ENCODE results near the gene KCNK5.

The KCNK5 gene

DNA sequence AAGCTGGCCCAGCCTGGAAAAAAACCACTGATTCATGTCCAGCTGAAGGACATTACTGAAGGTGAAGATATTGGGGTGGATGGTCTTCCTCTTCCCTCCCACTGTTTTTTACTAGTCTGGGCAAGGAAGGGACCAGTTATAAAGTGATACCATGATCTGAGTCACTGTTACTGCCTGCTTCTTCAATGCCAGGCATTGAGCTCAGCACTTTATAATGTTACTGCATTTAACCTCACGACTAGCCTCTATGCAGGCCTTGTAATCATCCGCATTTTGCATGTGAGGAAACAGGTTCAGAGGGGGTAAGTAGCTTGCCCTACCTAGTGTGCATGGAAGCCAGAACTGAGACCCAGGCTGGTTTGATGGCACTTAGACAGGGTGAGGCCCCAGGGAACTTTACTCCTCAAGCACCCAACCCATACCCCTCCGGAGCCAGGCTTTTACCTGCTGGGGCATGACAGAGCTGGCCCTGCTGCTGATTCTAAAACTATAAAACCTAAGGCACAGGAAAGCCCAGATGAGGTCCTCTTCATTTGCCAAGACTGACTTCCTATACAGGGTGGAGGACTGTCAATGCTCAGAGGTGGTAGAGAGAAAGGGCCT, 11.0 kb upstream of the KCNK5 start:
- DNase-seq (ENCODE audit: low read depth in 2 of 2) = no peak

GRCh38 chr6:39239527-39240154, 10.4 kb upstream of the KCNK5 start:
- no peak for DNase-seq (ENCODE audit: low read depth in 2 of 2)

- DNase-seq (ENCODE audit: low read depth in 2 of 2) = no peak
These were observed 7.5 kb upstream of the KCNK5 start for GRCh38 chr6:39236742-39237141.

DNA sequence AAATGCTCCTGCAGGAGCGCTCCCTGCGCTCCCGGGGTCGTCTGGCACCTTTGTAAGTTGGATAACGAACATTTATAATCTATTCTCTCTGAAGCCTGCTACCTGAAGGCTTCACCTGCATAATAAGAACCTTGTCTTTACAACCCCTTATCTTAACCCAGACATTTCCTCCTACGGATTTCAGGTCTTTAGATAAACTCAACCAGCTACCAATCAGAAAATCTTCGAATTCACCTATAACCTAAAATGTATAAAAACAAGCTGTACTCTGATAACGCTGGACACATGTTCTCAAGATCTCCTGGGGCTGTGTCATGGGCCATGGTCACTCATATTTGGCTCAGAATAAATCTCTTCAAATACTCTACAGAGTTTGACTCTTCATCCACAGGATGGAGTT, 4.1 kb upstream of the KCNK5 start:
- DNase-seq (ENCODE audit: low read depth in 2 of 2) = no peak

- no peak for DNase-seq (ENCODE audit: low read depth in 2 of 2)
These were observed 2.4 kb upstream of the KCNK5 start for GRCh38 chr6:39231521-39232243.

DNA sequence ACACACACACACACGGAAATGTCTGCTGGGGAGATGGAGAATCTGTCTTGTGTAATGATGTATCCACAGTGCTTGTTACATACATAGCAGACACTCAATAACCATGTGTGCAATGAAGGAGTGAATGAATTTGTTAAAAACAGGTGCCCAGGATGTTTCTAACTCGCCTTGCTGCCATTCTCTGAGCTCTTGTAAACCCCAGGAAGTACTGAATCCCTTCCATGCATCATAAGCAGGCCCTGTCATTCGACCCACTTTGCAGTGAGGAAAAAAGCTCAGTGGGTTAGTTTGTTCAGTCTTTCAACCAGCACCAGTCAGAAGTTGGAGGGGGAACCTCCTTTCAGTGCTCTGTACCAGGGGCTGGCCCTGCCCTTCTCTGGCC, 1.4 kb upstream of the KCNK5 start:
- no peak for DNase-seq (ENCODE audit: low read depth in 2 of 2)

GRCh38 chr6:39228111-39228971, 934 bp downstream of the KCNK5 start:
- DNase-seq (ENCODE audit: low read depth in 2 of 2) = peak; percentile 36

DNA sequence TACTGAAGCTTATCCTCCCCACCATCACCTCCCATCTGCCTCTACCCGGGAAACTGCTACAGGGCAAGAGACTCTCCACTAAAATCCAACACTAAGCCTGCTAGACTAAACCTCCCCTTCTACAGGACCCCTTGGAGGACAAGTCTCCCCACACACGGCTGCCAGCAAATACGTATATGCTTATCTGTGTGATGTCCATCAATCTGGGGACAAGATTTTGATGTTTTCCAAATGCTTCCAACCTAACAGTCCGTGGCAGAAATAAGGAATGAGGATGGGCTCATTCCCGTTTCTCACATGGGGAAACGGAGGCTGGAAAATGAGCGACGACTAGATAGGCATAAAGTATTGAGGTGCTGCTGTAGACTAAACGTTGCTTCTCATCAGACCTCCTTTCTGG, 1.8 kb downstream of the KCNK5 start:
- DNase-seq (ENCODE audit: low read depth in 2 of 2) = no peak

DNA sequence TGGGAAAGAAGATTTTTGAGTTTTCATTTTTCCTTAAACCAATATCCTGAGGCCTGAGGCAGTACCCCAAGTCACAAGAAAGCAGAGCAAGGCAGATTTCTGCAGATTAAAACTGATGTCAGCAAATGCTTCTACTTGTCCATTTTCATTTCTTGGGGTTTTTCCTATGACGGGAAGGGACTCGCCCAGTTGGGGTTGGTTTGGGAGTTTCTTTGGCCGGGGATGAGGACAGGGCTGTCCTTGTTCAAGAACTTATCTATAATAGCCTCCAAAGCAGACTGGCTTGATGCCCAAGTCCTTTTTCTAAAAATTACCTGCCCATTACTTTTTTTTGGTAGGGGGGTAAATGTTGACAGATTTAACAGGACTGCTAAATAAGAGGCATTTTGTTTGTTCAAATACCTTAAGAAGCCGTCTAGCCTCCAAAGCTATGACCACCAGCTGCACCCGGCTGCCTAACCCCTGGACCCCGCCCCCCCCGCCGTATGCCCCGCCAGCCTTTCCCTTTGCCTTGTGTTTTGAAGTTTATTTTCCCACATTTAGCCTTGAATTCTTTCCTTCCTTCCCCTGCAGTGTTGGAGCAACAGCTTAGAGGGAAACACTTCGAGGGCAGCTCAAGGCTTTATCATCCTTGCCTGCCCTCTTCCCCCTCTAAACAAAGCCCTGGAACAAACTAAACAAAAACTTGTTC, 2.5 kb downstream of the KCNK5 start:
- no peak for DNase-seq (ENCODE audit: low read depth in 2 of 2)

- DNase-seq (ENCODE audit: low read depth in 2 of 2) = peak; percentile 5 to 21
These were observed 3.3 kb downstream of the KCNK5 start for GRCh38 chr6:39225946-39226437.

- DNase-seq (ENCODE audit: low read depth in 2 of 2) = no peak
These were observed 3.7 kb downstream of the KCNK5 start for GRCh38 chr6:39225543-39225942.

DNA sequence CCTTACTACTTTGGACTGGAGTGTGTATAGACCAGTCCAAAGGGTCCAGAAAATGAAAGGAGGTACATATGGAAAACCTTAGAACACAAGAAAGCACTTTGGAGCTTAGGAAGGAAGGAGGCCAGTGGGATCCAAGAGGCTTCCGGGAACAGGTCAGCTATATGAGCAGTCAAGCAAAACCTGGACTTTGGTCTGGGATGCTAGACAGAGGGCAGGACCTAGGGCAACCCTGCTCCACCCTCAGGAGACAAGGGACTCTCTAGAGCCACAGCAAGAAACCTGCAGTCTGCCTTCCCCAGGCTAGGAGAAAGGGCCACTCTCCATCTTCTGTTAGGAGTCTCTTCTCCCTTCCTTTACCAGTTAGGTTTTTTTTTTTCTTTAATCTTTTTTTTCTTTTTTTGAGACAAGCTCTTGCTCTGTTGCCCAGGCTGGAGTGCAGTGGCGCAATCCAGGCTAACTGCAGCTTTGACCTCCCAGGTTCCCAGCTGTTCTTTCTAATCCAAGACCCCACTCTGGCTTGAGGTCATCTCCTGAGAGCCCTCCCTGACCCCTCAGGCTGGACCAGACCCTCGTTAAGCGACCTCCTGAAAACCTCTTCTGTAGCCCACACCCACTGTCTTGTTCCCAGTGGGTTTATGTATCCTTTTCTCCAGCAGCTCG, 4.6 kb downstream of the KCNK5 start:
- DNase-seq (ENCODE audit: low read depth in 2 of 2) = no peak

- DNase-seq (ENCODE audit: low read depth in 2 of 2) = no peak
These were observed 5.3 kb downstream of the KCNK5 start for GRCh38 chr6:39224011-39224410.

DNA sequence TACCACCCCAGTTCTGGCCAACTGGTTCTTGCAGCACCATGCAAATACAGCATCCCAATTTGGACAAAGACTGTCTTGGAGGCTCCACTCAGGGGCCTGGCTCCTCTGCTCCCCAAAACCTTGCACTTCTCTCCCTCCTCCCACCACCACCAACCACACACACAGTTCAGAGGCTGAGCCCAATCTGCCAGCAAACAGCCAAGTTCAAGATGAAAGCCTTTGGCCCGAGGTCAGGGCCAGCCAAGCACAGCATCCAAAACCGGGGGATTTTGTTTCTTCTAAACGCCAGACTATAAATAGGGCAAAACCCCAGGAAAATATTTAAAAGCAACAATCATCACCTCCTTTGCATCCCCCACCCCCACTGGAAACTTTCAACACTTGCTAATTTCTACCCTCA, 5.7 kb downstream of the KCNK5 start:
- no peak for DNase-seq (ENCODE audit: low read depth in 2 of 2)

GRCh38 chr6:39223061-39223460, 6.2 kb downstream of the KCNK5 start:
- DNase-seq (ENCODE audit: low read depth in 2 of 2) = no peak

- DNase-seq (ENCODE audit: low read depth in 2 of 2) = no peak
These were observed 7.3 kb downstream of the KCNK5 start for GRCh38 chr6:39221779-39222641.

DNA sequence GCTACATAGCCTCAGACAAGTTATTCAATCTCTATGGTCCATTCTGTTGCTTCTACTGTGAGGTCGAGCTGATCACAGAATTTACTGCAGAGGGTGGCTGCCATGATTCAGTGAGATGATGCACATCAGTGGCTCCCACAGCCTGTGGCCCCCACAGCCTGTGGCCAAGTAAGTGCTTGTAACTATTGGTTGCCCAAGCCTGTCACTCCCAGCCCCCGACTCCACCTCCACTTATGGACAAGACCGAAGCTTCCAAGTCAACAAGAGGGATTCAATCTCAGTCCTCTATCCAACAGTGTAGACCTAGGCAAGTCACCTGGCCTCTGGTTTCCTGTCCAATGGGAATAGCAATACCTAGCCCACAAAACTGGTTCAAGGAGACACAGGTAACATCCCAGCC, 8.2 kb downstream of the KCNK5 start:
- no peak for DNase-seq (ENCODE audit: low read depth in 2 of 2)

- DNase-seq (ENCODE audit: low read depth in 2 of 2) = no peak
These were observed 10.3 kb downstream of the KCNK5 start for GRCh38 chr6:39218868-39219567.

DNA sequence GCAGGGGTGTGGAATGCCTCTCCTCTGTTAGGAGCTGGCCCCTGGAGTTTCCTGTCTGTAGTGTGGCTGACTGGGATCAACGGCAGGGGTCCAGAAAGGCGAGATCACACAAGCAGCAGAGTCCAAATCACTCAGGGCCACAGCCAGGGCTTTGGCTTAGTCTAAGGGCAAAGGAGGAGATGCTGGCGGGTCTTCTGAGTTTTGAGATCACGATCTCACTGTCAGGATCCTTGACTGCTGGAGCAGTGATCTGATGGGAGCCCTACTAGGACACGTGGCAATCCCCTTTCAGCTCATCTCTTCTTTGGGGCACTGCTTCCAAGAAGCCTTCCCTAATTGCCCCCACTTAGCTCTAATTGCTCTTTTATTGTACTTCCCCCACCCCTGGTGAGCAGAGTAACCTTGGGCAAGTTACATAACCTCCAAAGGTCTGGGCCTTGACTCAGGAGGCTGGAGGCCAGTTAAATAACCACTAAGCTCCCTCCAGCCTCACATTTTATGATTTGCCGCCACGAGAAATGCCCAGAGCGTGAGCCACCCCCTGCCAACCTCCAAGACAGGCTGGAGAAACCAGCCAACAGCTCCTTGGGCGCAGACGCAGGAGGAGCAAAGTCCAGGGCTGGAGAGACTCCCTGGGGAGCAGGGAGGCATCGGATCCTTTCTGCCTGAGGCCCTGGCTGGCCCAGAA, 12.0 kb downstream of the KCNK5 start:
- DNase-seq (ENCODE audit: low read depth in 2 of 2) = no peak

Data from stimulated activated CD4-positive, alpha-beta T cell treated with anti-CD3 and anti-CD28 coated beads, Interleukin-1b, Interleukin-23, amount 100 ng/mL, for 4 hours (primary cell).